PC-3 (cell line): ENCODE results near the gene CD177. TPM values are rescaled to one million over a fixed set of nuclear protein-coding genes. Genes with fewer than 3 reads are reported as not detected.
A peak's percentile ranks its signal among the peaks of the same experiment; 100 is the strongest.
"Not testable (repeated sequence)": the region's sequence is repeated elsewhere in the genome, so short reads cannot be mapped to it uniquely, and the experiment has no call there.

Experiments
- ATAC-seq: fragments of 200-7000 bp; cut with Tn5 transposase; 2 replicates; pipeline ENCODE4 v1.9.1; 2020; ENCODE audit warnings: mild to moderate bottlenecking, moderate library complexity
- BruUV-seq: library from RNA; stranded (reverse); fragments of 400-500 nt; replicated peaks from 2 replicates; lab custom pipeline; 2021; lab: Mats Ljungman, UMichigan
- CTCF ChIA-PET: fragments of 300-600 bp; sonication (Branson Sonifier 250); formaldehyde crosslinking; loops from one replicate; lab custom pipeline; 2022; ENCODE audit warnings: antibody characterized with exemption; lab: Charles Lee
- POLR2A ChIA-PET: fragments of 300-600 bp; sonication (Branson Sonifier 250); formaldehyde crosslinking; loops from one replicate; lab custom pipeline; 2022; ENCODE audit warnings: antibody characterized with exemption; ENCODE audit not compliant: unreplicated experiment; lab: Charles Lee
- DNase-seq: peaks from one replicate; pipeline ENCODE4 v3.0.0-alpha.2; 2015
- H2AFZ ChIP-seq: fragments of 300-600 bp; sonication (generic); 2 replicates; pipeline ENCODE4 v1.6.0; 2016; ENCODE audit warnings: antibody characterized with exemption, low read length
- H3F3A ChIP-seq: fragments of 300-600 bp; sonication (generic); one replicate; pipeline ENCODE4 v1.6.0; 2017; ENCODE audit warnings: antibody characterized with exemption, low read length, control low read depth, mild to moderate bottlenecking; ENCODE audit not compliant: unreplicated experiment
- H3K27ac ChIP-seq: fragments of 300-600 bp; sonication (generic); 2 replicates; pipeline ENCODE4 v1.5.1; 2016; ENCODE audit warnings: mild to moderate bottlenecking, low read length
- H3K27me3 ChIP-seq: fragments of 300-600 bp; sonication (generic); 2 replicates; pipeline ENCODE4 v1.6.1; 2016; ENCODE audit warnings: low read length, mixed read lengths
- H3K36me3 ChIP-seq: fragments of 300-600 bp; sonication (generic); 2 replicates; pipeline ENCODE4 v1.6.1; 2016; ENCODE audit warnings: low read depth, mixed run types, low read length, mixed read lengths
- H3K4me1 ChIP-seq: fragments of 300-600 bp; sonication (generic); 2 replicates; pipeline ENCODE4 v1.5.1; 2016; ENCODE audit warnings: low read length; ENCODE audit not compliant: insufficient read depth
- H3K4me2 ChIP-seq: fragments of 300-600 bp; sonication (generic); 2 replicates; pipeline ENCODE4 v1.6.0; 2016; ENCODE audit warnings: low read length
- H3K4me3 ChIP-seq: fragments of 300-600 bp; sonication (generic); 2 replicates; pipeline ENCODE4 v1.5.1; 2016; ENCODE audit warnings: mild to moderate bottlenecking, low read length, mixed read lengths
- H3K79me2 ChIP-seq: fragments of 300-600 bp; sonication (generic); 2 replicates; pipeline ENCODE4 v1.6.1; 2017; ENCODE audit warnings: low read length, mixed read lengths
- H3K9ac ChIP-seq: fragments of 300-600 bp; sonication (generic); 2 replicates; pipeline ENCODE4 v1.6.0; 2016; ENCODE audit warnings: mild to moderate bottlenecking, low read length
- H3K9me2 ChIP-seq: fragments of 300-600 bp; sonication (generic); replicated peaks from 2 replicates; pipeline ENCODE4 v1.6.1; 2016; ENCODE audit warnings: mixed run types, low read length, mixed read lengths
- H3K9me3 ChIP-seq: fragments of 300-600 bp; sonication (generic); 2 replicates; pipeline ENCODE4 v1.6.1; 2016; ENCODE audit warnings: low read length, mixed read lengths
- H4K20me1 ChIP-seq: fragments of 300-600 bp; sonication (generic); 2 replicates; pipeline ENCODE4 v1.6.1; 2016; ENCODE audit warnings: low read length, mixed read lengths
- CTCF ChIP-seq: fragments of 300-600 bp; sonication (generic); conservative IDR thresholded peaks from 2 replicates; pipeline ENCODE4 v1.5.1; 2017; ENCODE audit warnings: antibody characterized with exemption, low read depth, mild to moderate bottlenecking, low read length
- EZH2 ChIP-seq: fragments of 300-600 bp; sonication (generic); IDR thresholded peaks from one replicate; pipeline ENCODE4 v1.6.1; 2017; ENCODE audit warnings: antibody characterized with exemption, mild to moderate bottlenecking, low read length; ENCODE audit not compliant: unreplicated experiment
- EZH2phosphoT487 ChIP-seq: fragments of 300-600 bp; sonication (generic); IDR thresholded peaks from 2 replicates; pipeline ENCODE4 v1.6.1; 2018; ENCODE audit warnings: mild to moderate bottlenecking, antibody characterized with exemption, low read length, borderline replicate concordance
- intact Hi-C: fragments of 100-400 bp; cut with micrococcal nuclease; formaldehyde crosslinking; loops from 2 replicates; pipeline ENCODE4 v1.9.0; 2023
- total RNA-seq: library from RNA; depleted of rRNA; stranded (reverse); fragments of >200 nt; gene quantifications from 2 replicates; pipeline ENCODE4 v1.2.3, GENCODE V29; 2014

Gene CD177
- total RNA-seq, 1 experiment from 2014 or later: 0.55 TPM

GRCh38 chr19:43351998-43352746, 1.3 kb upstream of the CD177 start:
- no peaks in the 10 kb centered on the region for H3K36me3 ChIP-seq
- no peak for TF ChIP-seq CTCF
- no peak for TF ChIP-seq EZH2
- no peak overlapping the region for H3K4me3 ChIP-seq
- no peak overlapping the region for H2AFZ ChIP-seq
- H3K9me3 ChIP-seq: no peaks in the 10 kb centered on the region
- no TSS peak for BruUV-seq
- no peaks in the 10 kb centered on the region for H3K9me2 ChIP-seq
- H3K4me2 ChIP-seq: no peak overlapping the region
- H3F3A ChIP-seq: no peaks in the 10 kb centered on the region
- CTCF ChIA-PET: no interaction called here
- no peak overlapping the region for H3K27ac ChIP-seq
- intact Hi-C loops: no loop called here
- DNase-seq (no peak), ATAC-seq (peak; percentile 83)
- POLR2A ChIA-PET: no interaction called here
- H3K4me1 ChIP-seq: no peaks in the 10 kb centered on the region
- H3K27me3 ChIP-seq: no peaks in the 10 kb centered on the region
- H3K9ac ChIP-seq: no peak overlapping the region
- H4K20me1 ChIP-seq: no peaks in the 10 kb centered on the region
- H3K79me2 ChIP-seq: no peaks in the 10 kb centered on the region

- TF ChIP-seq EZH2: no peak
- TF ChIP-seq EZH2phosphoT487: no peak
- TF ChIP-seq CTCF: no peak
- H3K36me3 ChIP-seq: no peaks in the 10 kb centered on the region
- H4K20me1 ChIP-seq: no peaks in the 10 kb centered on the region
- no peaks in the 10 kb centered on the region for H3K9me3 ChIP-seq
- H3F3A ChIP-seq: no peaks in the 10 kb centered on the region
- no peaks in the 10 kb centered on the region for H3K79me2 ChIP-seq
- H2AFZ ChIP-seq: no peak overlapping the region
- H3K9ac ChIP-seq: no peak overlapping the region
- no peak for DNase-seq
- CTCF ChIA-PET: no interaction called here
- BruUV-seq: no TSS peak
- no peak for ATAC-seq
- H3K27ac ChIP-seq: no peak overlapping the region
- H3K4me1 ChIP-seq: no peaks in the 10 kb centered on the region
- H3K4me2 ChIP-seq: no peak overlapping the region
- POLR2A ChIA-PET: no interaction called here
- H3K9me2 ChIP-seq: no peaks in the 10 kb centered on the region
- intact Hi-C loops: no loop called here
- no peak overlapping the region for H3K4me3 ChIP-seq
- no peaks in the 10 kb centered on the region for H3K27me3 ChIP-seq
Observed at GRCh38 chr19:43354305-43354627, 780 bp downstream of the CD177 start.

GRCh38 chr19:43356749-43357148, 3.3 kb downstream of the CD177 start:
- BruUV-seq: not testable (repeated sequence)

More at GRCh38 chr19:43356749-43357148, 3.3 kb downstream of the CD177 start:
- ATAC-seq, H3K27ac ChIP-seq, H2AFZ ChIP-seq, H3K36me3 ChIP-seq, intact Hi-C loops, H3K9me2 ChIP-seq, H3K9ac ChIP-seq, H3K4me2 ChIP-seq, H3K4me3 ChIP-seq, H3K79me2 ChIP-seq, POLR2A ChIA-PET, H3K4me1 ChIP-seq, CTCF ChIA-PET, H3K27me3 ChIP-seq, H4K20me1 ChIP-seq, DNase-seq, H3F3A ChIP-seq, H3K9me3 ChIP-seq: not testable (repeated sequence)
